Fibroblast of villous mesenchyme (primary cell): ENCODE measurements around the gene HPD. TPM values are rescaled to one million over a fixed set of nuclear protein-coding genes. Genes with fewer than 3 reads are reported as not detected.
A peak's percentile ranks its signal among the peaks of the same experiment; 100 is the strongest.

Experiments used
- DNase-seq: peaks from one replicate; pipeline ENCODE4 v3.0.0-alpha.2; 2010; ENCODE audit warnings: low read depth
- H3K4me3 ChIP-seq: 2 replicates; pipeline ENCODE4 v1.5.1; 2011; ENCODE audit warnings: low read depth, mild to moderate bottlenecking, low read length
- CTCF ChIP-seq: IDR thresholded peaks from 2 replicates; pipeline ENCODE4 v1.5.1; 2012; ENCODE audit warnings: low read depth, mild to moderate bottlenecking, low read length; ENCODE audit not compliant: insufficient read depth
- total RNA-seq: library from RNA; depleted of rRNA; stranded (reverse); fragments of >200 nt; gene quantifications from 2 replicates; pipeline ENCODE4 v1.2.3, GENCODE V29; 2012

The HPD gene
- total RNA-seq, 1 donor: not detected

DNA sequence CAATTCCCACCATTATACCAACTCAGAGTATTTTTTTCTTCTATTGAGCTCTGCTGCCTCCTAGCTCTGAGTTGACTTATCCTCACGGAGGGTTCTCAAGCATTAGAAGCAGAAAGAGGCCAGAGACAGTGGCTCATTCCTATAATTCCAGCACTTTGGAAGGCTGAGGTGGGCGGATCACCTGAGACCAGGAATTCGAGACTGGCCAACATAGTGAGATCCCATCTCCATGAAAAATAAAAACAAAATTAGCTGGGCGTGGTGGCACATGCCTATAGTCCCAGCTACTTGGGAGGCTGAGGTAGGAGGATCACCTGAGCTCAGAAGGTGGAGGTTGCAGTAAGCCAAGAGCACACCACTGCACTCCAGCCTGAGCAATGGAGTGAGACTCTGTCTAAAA, 21.0 kb downstream of the HPD start:
- DNase-seq: no peak
- H3K4me3 ChIP-seq: no peak overlapping the region
- peak; percentile 11 for TF ChIP-seq CTCF

DNA sequence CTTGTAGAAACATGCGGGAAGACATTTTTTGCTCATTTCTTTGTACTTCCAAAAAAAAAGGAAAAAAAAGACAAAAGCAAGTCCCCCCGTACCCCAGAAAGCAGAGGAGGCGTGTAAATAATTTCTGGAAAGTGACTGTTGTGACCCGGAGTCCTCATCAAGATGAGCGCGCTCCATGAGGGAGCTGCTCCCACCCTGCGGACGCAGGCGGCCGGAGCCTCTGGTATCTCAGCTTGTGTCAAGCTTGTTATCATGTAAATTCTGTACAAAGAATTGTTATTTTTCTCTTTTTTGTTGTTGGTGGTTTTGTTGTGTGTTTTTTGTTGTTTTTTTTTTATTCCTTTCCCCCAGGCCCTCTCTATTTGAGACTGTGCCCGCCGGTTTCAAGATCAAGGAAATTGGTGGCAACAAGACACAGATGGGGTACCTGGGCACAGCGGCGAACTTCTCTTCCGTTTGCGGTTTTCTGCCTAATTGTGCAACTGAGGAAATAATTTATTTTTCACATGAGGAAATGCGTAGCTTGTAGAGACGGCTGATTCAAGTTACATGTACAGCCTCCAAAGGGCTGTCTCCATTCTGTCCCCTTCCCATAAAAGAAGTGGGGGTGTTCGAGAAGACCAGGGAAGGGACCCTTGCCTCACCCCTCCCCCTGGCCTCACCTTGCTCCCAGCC, 27.0 kb downstream of the HPD start:
- DNase-seq: no peak
- no peak for TF ChIP-seq CTCF

GRCh38 chr12:121830588-121831265, 27.9 kb downstream of the HPD start:
- TF ChIP-seq CTCF: no peak
- H3K4me3 ChIP-seq: no peak overlapping the region
- DNase-seq: no peak

More for the DNA sequence above, 27.0 kb downstream of the HPD start:
- no peak overlapping the region for H3K4me3 ChIP-seq

GRCh38 chr12:121830134-121830533, 28.5 kb downstream of the HPD start:
- H3K4me3 ChIP-seq: no peak overlapping the region
- DNase-seq: no peak
- no peak for TF ChIP-seq CTCF

DNA sequence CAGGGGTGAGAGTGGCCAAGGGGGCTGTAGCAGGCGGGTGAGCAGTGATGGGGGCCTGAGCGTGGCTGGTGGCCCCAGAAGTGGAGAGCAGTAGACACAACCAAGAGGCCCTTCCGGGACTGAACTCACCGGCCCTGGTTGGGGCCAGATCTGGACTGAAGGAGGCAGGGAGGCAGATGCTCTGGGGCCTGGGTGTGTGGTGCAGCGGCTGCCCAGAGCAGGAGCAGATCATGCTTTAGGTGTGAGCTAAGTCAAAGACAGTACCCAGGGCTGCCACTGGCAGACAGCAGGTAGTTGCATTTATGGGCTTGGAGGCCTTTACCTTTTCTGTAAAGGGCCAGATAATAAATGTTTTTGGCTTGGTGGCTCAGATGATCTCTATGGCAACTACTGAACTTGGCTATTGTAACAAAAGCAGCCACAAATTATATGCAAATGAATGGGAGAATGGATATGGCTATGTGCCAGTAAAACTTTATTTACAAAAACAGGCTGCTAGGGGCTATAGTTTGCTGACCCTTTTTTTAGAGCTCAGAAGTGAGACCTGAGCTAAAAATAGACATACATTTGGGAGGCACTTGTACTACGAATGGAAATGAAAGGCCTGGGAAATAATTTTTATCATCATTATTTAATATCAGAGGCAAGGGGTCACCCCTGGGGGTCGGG, 29.3 kb downstream of the HPD start:
- DNase-seq: no peak
- no peak overlapping the region for H3K4me3 ChIP-seq
- no peak for TF ChIP-seq CTCF

DNA sequence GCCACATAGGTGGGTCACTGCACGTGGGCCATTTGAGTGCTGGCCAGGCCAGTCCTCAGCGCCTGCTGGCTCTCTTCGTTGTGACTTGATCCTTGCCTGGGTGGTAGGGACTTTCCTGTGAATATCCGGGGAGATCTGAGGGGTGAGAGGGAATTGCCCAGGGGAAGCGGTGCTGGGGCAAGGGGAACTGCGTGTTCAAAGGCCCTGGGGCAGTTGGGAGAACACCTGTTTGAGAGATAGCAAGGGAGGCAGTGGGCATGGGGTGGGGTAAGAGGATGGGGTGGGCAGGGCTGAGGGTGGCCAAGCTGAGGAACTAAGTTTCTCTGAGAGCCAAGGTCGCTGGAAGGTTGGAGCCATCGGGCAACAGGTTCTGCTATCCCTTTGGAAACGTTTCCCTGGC, 29.8 kb downstream of the HPD start:
- H3K4me3 ChIP-seq: no peak overlapping the region
- TF ChIP-seq CTCF: no peak
- no peak for DNase-seq
